Large intestine (tissue), 3 donors: ENCODE measurements around the gene BMAL1. TPM values are rescaled to one million over a fixed set of nuclear protein-coding genes. Genes with fewer than 3 reads are reported as not detected.
A peak's percentile ranks its signal among the peaks of the same experiment; 100 is the strongest.

Source experiments
- DNase-seq, 2 donors: peaks; one replicate each; pipeline versions ENCODE4 v3.0.0 to v3.0.0-alpha.2; 2013
- H3K27ac ChIP-seq: one replicate; pipeline ENCODE4 v1.5.1; 2013; ENCODE audit warnings: low read length
- H3K27me3 ChIP-seq: 2 replicates; pipeline ENCODE4 v1.6.1; 2013; ENCODE audit warnings: low read length; ENCODE audit not compliant: control insufficient read depth, insufficient read depth
- H3K36me3 ChIP-seq: 2 replicates; pipeline ENCODE4 v1.6.1; 2013; ENCODE audit warnings: low read length; ENCODE audit not compliant: control insufficient read depth, insufficient read depth
- H3K4me1 ChIP-seq: one replicate; pipeline ENCODE4 v1.6.1; 2013; ENCODE audit warnings: low read length; ENCODE audit not compliant: control insufficient read depth, insufficient read depth
- H3K4me3 ChIP-seq: one replicate; pipeline ENCODE4 v1.5.1; 2013; ENCODE audit warnings: low read length
- H3K9me3 ChIP-seq: one replicate; pipeline ENCODE4 v1.6.1; 2013; ENCODE audit warnings: mild to moderate bottlenecking, low read depth, low read length, moderate library complexity; ENCODE audit not compliant: control insufficient read depth
- WGBS: methylation state at CpG from one replicate; pipeline ENCODE4 v1.1.5; 2013; ENCODE audit warnings: low lambda C conversion rate; ENCODE audit not compliant: insufficient coverage; 5-methylcytosine and 5-hydroxymethylcytosine counted together
- polyA plus RNA-seq: library from polyadenylated mRNA; unstranded; fragments of 120-200 nt; gene quantifications from one replicate; pipeline ENCODE4 v1.2.1, GENCODE V29; 2013

BMAL1 gene
- polyA plus RNA-seq, 1 donor: 7.6 TPM

DNA sequence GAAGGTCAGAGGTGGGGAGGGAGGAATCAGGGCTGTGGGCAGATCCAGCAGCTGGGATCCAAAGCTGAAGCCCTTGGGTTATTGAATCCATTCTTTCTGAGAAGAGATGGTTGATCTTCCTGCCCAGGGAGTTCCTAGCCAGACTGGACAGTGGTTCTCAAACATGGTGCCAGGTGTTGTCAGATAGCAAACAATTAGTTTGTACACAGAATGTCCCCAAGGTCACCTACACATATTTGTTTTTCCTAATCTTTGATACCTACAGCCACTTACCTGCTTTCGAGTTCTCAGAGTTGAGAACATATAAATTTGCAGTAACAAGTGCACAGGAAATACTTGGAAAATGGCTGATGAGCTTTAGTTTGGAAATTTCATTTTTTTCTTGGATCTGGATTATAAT lies 54.5 kb downstream of the BMAL1 start:
- Histone ChIP-seq H3K27ac (no peak overlapping the region), H3K36me3 (no peaks in the 10 kb centered on the region), H3K9me3 (no peaks in the 10 kb centered on the region), H3K4me1 (peaks cover 14% of the 10 kb centered on the region), H3K27me3 (no peaks in the 10 kb centered on the region), H3K4me3 (no peak overlapping the region)
- DNase-seq: no peak
- WGBS: 100% methylated on average over 1 of the region's 1 CpG

DNA sequence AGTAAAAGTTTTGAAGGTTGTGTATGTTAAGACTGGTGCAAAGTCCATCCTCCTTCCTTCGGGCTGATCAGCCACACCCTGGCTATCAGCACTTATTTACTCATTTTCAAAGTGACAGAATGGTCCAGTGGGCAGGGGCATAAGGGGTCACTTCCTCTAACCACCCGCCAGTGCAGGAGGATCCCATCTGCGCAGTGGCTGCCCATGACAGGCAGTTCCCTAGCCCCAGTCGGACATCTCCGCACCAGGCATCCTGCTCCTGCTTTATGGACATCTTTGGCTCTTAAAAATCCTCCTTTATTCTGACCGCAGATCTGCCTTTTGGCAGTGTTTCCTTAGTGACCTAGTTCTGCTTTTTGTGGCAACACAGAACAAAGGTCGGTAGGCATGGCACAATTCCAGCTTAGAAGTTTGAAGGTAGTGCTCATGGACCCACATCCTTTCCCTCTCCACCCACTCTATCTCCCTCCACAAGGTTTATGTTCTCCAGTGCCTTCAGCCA lies 55.9 kb downstream of the BMAL1 start:
- Histone ChIP-seq H3K9me3 (no peaks in the 10 kb centered on the region), H3K27ac (no peak overlapping the region), H3K4me3 (no peak overlapping the region), H3K4me1 (peaks cover 14% of the 10 kb centered on the region), H3K27me3 (no peaks in the 10 kb centered on the region), H3K36me3 (no peaks in the 10 kb centered on the region)
- WGBS: no CpG with 5 or more reads among the region's 7 CpGs
- DNase-seq: peak; percentile 40 to 80

DNA sequence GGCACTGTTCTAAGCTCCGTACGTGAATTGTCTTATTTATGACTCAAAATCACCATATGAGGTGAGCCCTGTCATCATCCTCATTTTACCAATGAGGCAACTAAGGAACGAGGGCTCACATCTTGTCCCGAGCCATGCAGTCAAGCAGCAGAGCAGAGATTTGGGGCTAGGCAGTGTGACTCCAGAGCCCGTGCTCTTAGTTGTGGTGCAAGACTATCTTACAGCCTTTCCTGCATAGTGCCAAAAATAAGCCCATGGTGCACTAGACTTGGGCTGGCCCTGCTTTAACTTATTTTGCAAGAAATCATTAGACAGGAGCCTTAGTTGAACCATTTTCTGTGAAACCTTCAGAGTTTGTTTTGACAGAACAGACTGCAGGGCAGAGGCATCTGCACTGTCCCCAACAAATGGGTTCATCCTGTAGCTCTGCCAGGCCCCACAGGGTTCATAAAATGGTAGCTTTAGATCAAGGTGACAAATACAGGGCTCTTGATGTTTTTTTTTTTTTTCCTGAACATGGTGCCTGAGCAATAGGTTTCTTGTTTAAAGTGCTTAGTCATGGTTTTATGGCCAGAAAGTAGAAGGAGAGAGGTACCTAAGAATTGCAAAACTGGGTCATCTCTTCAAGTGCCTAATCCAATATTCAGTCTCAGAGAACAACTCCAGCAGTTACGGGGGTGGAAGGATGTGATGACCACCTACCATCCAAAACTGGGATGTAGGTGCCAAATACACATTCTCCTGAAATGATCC lies 56.6 kb downstream of the BMAL1 start:
- peaks cover 14% of the 10 kb centered on the region for H3K4me1 ChIP-seq
- no peak for DNase-seq
- H3K27me3 ChIP-seq: no peaks in the 10 kb centered on the region
- no peak overlapping the region for H3K27ac ChIP-seq
- no peak overlapping the region for H3K4me3 ChIP-seq
- no CpG with 5 or more reads among the region's 6 CpGs for WGBS
- H3K36me3 ChIP-seq: no peaks in the 10 kb centered on the region
- H3K9me3 ChIP-seq: no peaks in the 10 kb centered on the region

DNA sequence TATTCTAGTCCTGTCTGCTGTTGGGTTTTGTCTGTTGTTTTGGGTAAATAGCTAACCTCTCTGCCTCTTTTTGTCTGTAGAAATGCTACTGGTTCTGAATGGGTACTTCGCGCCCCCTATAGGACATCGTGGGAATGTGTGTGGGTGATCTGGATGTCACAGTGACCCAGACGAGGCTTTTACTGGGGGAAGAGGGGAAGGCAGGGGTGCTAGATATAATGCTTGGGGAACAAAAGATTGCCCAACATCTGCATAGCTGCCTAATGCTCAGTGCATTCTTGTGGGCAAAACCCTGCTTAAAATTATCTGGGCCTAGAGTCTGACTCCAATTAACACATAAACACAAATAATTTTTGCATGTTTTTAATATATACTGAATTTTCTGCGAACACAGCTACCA lies 57.7 kb downstream of the BMAL1 start:
- 100% methylated on average over 1 of the region's 5 CpGs for WGBS
- Histone ChIP-seq H3K9me3 (no peaks in the 10 kb centered on the region), H3K27ac (no peak overlapping the region), H3K4me1 (peaks cover 14% of the 10 kb centered on the region), H3K27me3 (no peaks in the 10 kb centered on the region), H3K36me3 (no peaks in the 10 kb centered on the region), H3K4me3 (no peak overlapping the region)
- peak; percentile 26 to 28 for DNase-seq

DNA sequence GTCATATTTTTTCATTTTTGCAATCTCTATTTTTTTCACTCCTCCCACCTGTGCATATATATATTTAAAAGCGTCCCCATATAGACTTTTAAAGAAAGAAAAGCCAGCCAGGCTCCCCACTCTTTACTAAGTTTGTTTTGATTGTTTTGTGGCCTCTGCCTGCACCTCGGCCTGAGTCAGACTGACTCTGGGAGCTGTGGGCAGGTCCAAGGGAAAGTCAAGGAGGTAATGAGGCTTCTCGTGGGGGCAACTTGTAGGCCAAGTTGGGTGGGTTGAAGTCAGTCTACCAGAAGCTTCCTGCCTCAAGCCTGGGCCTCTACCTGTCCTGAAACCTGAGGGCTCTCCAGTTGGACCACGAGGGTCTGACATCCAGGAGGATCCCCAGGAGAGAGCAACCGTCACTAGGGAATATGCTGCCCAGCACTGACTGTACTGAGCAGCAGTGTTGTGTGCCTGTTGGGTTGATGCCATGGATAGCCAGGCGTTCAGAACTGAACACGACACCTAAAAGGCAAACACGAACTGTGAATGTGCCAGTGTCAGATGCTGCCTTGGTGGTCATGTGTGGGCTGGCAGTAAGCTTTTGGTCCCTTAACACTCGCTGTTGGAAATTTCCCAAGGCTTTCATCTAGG lies 58.8 kb downstream of the BMAL1 start:
- H3K4me3 ChIP-seq: no peak overlapping the region
- WGBS: no CpG with 5 or more reads among the region's 9 CpGs
- H3K9me3 ChIP-seq: no peaks in the 10 kb centered on the region
- no peaks in the 10 kb centered on the region for H3K36me3 ChIP-seq
- peaks cover 14% of the 10 kb centered on the region for H3K4me1 ChIP-seq
- DNase-seq: no peak
- no peaks in the 10 kb centered on the region for H3K27me3 ChIP-seq
- H3K27ac ChIP-seq: no peak overlapping the region

DNA sequence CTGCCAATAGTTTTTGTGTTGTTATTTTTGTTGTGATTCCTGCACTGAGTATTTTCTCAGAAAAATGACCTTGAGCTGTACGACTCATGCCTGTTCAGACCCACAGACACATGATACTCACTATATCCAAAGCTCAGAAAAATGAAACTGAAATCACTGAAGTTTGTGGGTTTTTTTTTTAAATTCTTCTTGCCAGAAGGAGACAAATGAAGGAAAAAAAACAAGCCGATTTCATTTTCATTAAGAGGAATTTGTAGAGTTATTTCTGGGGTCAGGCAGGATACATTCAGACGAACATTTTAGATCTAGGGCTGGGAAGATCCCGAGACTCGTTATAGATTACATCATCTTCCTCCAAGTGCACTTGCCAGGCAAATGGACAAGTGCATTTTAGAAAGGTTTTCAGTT lies 60.4 kb downstream of the BMAL1 start:
- peaks cover 11% of the 10 kb centered on the region for H3K4me1 ChIP-seq
- no peaks in the 10 kb centered on the region for H3K36me3 ChIP-seq
- H3K4me3 ChIP-seq: no peak overlapping the region
- H3K27me3 ChIP-seq: no peaks in the 10 kb centered on the region
- no peaks in the 10 kb centered on the region for H3K9me3 ChIP-seq
- H3K27ac ChIP-seq: no peak overlapping the region
- 65% methylated on average over 3 of the region's 5 CpGs for WGBS
- DNase-seq: no peak

DNA sequence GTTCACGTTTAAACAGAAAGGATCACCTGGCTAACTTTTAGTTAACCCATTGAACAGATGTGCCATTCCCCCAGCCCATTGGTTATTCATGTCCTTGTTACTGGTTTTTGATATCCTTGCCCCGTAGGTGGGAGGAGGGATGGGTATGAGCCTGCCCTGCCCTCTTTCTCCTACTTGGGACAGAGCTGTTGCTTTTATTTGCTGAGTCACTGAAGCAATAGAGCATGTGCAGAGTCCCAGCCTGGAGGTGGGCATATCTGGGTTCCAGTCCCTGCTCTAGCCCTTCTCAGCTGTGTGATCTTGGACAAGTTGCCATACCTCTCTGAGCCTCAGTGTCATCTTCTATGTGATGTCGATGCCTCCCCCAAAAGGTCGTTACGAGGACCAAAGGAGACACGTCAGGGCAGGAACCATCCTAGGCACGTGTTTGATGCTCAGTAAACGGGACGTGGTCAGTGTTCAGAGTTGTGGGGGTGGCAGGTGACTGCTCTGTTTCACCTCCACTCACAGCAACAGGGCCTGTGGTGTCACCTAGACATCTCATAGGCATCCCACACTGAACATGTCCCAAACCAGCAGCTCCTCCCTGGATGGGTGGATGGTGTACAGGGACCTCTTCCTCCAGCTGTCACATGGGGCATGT lies 61.0 kb downstream of the BMAL1 start:
- Histone ChIP-seq H3K4me1 (peaks cover 6% of the 10 kb centered on the region), H3K27ac (no peak overlapping the region), H3K36me3 (no peaks in the 10 kb centered on the region), H3K9me3 (no peaks in the 10 kb centered on the region), H3K27me3 (no peaks in the 10 kb centered on the region), H3K4me3 (no peak overlapping the region)
- WGBS: no CpG with 5 or more reads among the region's 9 CpGs
- no peak for DNase-seq

DNA sequence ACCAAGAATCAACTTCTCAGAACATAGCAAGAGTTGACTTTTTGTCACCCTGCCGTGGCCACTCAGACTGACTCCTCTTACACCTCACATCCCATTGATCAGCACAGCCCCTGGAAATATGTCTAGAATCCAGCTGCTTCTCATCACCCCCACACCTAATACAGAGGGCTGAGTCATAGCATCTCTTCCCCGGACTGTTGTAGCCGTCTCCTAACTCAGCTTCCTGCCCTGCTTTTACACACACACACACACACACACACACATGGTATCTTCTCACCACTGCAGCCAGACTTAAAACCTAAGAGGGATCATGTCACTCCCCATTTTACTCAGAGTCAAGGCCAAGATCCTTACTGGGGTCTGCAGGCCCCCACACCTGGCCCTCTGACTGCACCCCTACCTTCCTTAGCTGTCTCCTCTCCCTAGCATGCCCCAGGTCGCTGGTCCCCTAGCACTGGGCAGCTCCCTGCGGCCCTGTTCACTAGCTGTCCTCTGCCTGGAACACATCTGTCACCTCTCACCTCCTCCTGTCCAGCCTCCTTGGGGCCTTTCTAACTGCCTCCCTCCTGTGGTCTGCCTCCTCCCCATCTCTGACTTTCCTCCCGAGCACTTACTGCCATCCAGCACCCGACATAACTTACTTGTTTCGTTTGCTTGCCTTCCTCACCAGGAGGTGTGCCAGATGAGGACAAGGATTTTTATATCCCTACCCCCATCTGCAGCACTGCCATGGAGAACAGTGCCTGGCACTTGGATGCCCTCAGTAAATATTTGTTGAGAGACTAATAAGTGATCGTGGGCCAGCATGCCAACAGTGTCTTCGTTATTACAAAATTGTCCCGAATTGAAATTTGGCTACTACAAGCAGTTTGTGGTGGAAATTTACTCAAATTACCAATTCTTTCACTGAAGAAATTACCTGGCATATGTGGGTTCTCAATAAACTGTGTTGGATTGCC lies 61.9 kb downstream of the BMAL1 start:
- WGBS: 70% methylated on average over 2 of the region's 11 CpGs
- Histone ChIP-seq H3K27ac (no peak overlapping the region), H3K9me3 (no peaks in the 10 kb centered on the region), H3K4me3 (no peak overlapping the region), H3K4me1 (no peaks in the 10 kb centered on the region), H3K27me3 (no peaks in the 10 kb centered on the region), H3K36me3 (no peaks in the 10 kb centered on the region)
- no peak for DNase-seq

DNA sequence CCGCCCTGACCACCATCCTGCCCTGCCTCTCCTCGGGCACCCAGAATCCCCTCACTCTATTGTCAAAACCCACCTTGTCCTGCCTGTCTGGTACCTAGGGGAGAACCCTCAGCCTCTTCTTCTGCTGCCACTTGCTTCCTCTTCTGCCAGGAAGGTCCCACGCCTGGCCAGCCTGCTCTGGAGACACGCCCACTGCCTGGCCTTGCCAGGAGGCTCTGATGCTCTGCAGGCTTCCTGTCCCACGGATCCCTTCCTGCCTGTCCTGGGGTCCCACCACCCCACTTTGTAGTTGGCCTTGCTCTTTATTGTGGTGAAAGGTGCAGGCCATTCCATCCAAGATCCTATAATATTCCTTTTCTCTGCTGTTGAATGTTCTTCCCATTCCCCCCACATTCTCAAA lies 63.4 kb downstream of the BMAL1 start:
- H3K27me3 ChIP-seq: no peaks in the 10 kb centered on the region
- H3K4me1 ChIP-seq: no peaks in the 10 kb centered on the region
- WGBS: no CpG with 5 or more reads among the region's 5 CpGs
- H3K9me3 ChIP-seq: no peaks in the 10 kb centered on the region
- no peak overlapping the region for H3K4me3 ChIP-seq
- no peak for DNase-seq
- H3K27ac ChIP-seq: no peak overlapping the region
- H3K36me3 ChIP-seq: no peaks in the 10 kb centered on the region

DNA sequence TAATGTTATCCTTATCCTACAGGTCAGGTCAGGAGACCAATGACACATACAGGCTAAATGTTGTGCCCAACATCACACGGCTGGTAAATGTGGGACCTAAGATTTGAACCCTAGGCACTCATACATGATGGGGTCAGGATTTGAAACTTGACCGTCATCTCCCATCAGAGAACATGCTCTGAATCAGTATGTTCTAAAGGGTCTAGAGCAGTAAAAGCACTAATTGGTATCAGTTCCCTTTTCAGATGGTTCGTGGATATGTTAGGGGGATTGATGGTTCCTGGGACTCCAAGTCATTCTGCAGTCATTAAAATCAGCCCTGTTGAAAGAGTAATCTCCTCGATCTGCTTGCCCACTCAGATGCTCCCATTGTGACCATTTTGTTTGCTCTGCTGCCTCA lies 65.5 kb downstream of the BMAL1 start:
- Histone ChIP-seq H3K27me3 (no peaks in the 10 kb centered on the region), H3K4me3 (no peak overlapping the region), H3K4me1 (no peaks in the 10 kb centered on the region), H3K9me3 (no peaks in the 10 kb centered on the region), H3K36me3 (no peaks in the 10 kb centered on the region), H3K27ac (no peak overlapping the region)
- no peak for DNase-seq
- 60% methylated on average over 1 of the region's 4 CpGs for WGBS
